Right atrium auricular region (tissue), 2 donors: ENCODE results near the gene SAMD4A. TPM values are rescaled to one million over a fixed set of nuclear protein-coding genes. Genes with fewer than 3 reads are reported as not detected.

Source experiments
- DNase-seq: peaks from one replicate; pipeline ENCODE4 v3.0.0-alpha.2; 2019; ENCODE audit warnings: low spot score
- H3K27ac ChIP-seq, 2 donors: fragments of 200-600 bp; sonication (generic); 1 replicate in 1 of 2; 2 replicates in 1 of 2; pipeline ENCODE4 v1.5.1; 2016 to 2019
- H3K27me3 ChIP-seq, 2 donors: fragments of 200-600 bp; sonication (generic); one replicate each; pipeline versions ENCODE4 v1.5.1 to v1.6.0; 2017 to 2019
- H3K36me3 ChIP-seq: fragments of 200-600 bp; sonication (generic); one replicate; pipeline ENCODE4 v1.5.1; 2016
- H3K4me1 ChIP-seq, 2 donors: fragments of 200-600 bp; sonication (generic); one replicate each; pipeline versions ENCODE4 v1.5.1 to v1.6.0; 2017 to 2019
- H3K4me3 ChIP-seq, 2 donors: fragments of 200-600 bp; sonication (generic); 1 replicate in 1 of 2; 2 replicates in 1 of 2; pipeline ENCODE4 v1.5.1; 2017 to 2019; ENCODE audit warnings: mild to moderate bottlenecking in 1 of 2, moderate library complexity in 1 of 2
- H3K9me3 ChIP-seq, 2 donors: fragments of 200-600 bp; sonication (generic); one replicate each; pipeline ENCODE4 v1.5.1; 2019
- total RNA-seq, 2 donors: library from RNA; depleted of rRNA; stranded (reverse); fragments of >200 nt; gene quantifications; one replicate each; pipeline ENCODE4 v1.1.0, GENCODE V29; 2016
- TF ChIP-seq, protein P1 (sequence below), 2 donors: fragments of 200-600 bp; sonication (generic); IDR thresholded peaks; one replicate each; pipeline ENCODE4 v1.5.1; 2019; ENCODE audit warnings: antibody characterized with exemption in 2 of 2

The SAMD4A gene, protein sequence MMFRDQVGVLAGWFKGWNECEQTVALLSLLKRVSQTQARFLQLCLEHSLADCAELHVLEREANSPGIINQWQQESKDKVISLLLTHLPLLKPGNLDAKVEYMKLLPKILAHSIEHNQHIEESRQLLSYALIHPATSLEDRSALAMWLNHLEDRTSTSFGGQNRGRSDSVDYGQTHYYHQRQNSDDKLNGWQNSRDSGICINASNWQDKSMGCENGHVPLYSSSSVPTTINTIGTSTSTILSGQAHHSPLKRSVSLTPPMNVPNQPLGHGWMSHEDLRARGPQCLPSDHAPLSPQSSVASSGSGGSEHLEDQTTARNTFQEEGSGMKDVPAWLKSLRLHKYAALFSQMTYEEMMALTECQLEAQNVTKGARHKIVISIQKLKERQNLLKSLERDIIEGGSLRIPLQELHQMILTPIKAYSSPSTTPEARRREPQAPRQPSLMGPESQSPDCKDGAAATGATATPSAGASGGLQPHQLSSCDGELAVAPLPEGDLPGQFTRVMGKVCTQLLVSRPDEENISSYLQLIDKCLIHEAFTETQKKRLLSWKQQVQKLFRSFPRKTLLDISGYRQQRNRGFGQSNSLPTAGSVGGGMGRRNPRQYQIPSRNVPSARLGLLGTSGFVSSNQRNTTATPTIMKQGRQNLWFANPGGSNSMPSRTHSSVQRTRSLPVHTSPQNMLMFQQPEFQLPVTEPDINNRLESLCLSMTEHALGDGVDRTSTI
- total RNA-seq = 100 to 1,000 TPM in 1 of 2 donors, 10 to 100 TPM in 1; 74.5 to 102 TPM

DNA sequence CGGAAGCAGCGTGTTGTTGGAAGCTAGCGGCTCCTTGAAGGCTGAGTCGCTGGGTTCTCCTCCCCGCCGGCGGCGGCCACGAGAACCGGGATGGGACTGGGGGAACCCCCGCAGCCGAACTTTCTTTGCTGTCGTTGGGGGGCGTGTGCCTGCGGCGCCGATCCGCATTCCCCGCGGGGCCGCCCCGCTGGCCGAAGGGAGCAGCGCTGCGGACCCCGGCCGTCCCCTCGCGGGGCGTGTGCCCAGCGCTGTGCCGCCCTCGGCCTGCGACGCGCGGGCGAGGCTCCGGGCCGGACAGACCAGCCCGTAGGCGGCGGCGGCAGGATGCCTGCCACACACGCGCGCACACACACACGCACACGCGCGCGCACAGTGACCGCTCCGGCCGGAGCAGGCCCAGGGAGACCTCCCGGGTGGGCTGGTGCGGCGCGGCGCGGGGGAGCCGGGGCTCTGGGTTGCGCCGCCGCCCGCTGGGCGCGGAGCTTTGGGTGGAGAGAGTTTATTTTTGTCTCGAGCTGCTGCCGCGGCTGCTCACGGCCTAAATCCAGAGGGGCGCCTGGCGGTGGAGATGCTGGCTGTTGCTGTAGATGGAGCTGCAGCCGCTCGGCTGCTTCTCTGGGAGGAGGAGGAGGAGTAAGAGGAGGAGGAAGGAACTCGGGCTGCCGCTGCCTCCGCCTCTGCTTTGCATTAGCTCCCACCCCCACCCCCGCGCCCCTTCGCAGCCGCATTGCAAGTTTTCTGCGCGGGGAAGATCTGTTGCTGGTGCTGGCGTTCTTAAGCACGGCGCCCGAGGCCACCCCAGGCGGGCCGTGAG, at the start of gene SAMD4A:
Gene SAMD4A (plus strand): TSS at position 719 of the 814 bp plus-strand sequence. CDS start 789 bp downstream, outside the sequence.
- DNase-seq = peak; percentile 85
- H3K4me3 ChIP-seq = peak within 1 kb of the TSS; percentile 72 to 76
- peak within 1 kb of the TSS; percentile 99 for H3K27ac ChIP-seq
- peaks cover 0 to 45% of the 10 kb centered on the region in 2 donors for H3K4me1 ChIP-seq
- H3K27me3 ChIP-seq = no peaks in the 10 kb centered on the region
- TF ChIP-seq, protein P1, sequence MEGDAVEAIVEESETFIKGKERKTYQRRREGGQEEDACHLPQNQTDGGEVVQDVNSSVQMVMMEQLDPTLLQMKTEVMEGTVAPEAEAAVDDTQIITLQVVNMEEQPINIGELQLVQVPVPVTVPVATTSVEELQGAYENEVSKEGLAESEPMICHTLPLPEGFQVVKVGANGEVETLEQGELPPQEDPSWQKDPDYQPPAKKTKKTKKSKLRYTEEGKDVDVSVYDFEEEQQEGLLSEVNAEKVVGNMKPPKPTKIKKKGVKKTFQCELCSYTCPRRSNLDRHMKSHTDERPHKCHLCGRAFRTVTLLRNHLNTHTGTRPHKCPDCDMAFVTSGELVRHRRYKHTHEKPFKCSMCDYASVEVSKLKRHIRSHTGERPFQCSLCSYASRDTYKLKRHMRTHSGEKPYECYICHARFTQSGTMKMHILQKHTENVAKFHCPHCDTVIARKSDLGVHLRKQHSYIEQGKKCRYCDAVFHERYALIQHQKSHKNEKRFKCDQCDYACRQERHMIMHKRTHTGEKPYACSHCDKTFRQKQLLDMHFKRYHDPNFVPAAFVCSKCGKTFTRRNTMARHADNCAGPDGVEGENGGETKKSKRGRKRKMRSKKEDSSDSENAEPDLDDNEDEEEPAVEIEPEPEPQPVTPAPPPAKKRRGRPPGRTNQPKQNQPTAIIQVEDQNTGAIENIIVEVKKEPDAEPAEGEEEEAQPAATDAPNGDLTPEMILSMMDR (IDR thresholded peaks at IDR 0.05) = peak in 1 of 2 donors; percentile 54
- H3K36me3 ChIP-seq = peaks cover 14% of the 10 kb centered on the region
- H3K9me3 ChIP-seq = no peaks in the 10 kb centered on the region

DNA sequence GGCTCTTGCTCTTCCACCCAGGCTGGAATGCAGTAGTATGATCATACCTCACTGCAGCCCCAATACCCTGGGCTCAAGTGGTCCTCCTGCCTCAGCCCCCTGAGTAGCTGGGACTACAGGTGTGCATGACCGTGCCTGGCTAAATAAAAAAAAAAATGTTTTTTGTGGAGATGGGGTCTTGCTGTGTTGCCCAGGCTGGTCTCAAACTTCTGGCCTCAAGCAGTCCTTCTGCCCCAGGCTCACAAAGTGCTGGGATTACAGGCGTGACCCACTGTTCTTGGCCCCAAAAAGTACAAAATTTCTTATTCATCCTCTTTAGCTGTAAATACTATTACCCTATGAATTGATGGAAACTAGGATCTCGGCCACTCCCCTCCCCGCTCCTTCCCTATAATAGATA, 42.5 kb upstream of the SAMD4A start:
- H3K36me3 ChIP-seq = peaks cover 40% of the 10 kb centered on the region

GRCh38 chr14:54528973-54529372, 38.0 kb upstream of the SAMD4A start:
- Histone ChIP-seq H3K27ac (no peak overlapping the region), H3K4me3 (no peak overlapping the region), H3K36me3 (peaks cover 28% of the 10 kb centered on the region), H3K9me3 (no peaks in the 10 kb centered on the region), H3K4me1 (peaks cover 0 to 4% of the 10 kb centered on the region in 2 donors), H3K27me3 (no peaks in the 10 kb centered on the region)
- no peak for DNase-seq
- TF ChIP-seq, protein P1 (IDR thresholded peaks at IDR 0.05) = no peak

More for the DNA sequence above, 42.5 kb upstream of the SAMD4A start:
- Histone ChIP-seq H3K9me3 (no peaks in the 10 kb centered on the region), H3K4me1 (no peaks in the 10 kb centered on the region), H3K4me3 (no peak overlapping the region), H3K27ac (no peak overlapping the region), H3K27me3 (no peaks in the 10 kb centered on the region)
- DNase-seq = no peak
- TF ChIP-seq, protein P1 (IDR thresholded peaks at IDR 0.05) = no peak

DNA sequence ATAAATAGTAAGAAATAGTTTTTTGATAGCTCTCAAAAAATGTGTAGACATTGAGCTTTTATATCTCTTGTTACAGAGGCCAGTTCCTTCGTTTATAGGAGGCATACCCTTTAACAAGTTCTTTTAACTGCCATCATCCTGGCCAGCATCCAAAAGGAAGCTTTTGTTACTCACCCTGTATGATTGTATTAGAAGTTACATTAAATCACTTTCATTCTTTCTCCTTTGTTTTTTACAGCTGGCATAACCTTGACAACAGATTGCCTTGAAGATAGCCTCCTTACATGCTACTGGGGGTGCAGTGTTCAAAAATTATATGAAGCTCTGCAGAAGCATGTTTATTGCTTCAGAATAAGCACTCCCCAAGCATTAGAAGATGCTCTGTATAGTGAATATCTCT, 37.1 kb upstream of the SAMD4A start:
- Histone ChIP-seq H3K9me3 (no peaks in the 10 kb centered on the region), H3K4me1 (peaks cover 0 to 4% of the 10 kb centered on the region in 2 donors), H3K27me3 (no peaks in the 10 kb centered on the region), H3K36me3 (peaks cover 20% of the 10 kb centered on the region), H3K4me3 (no peak overlapping the region), H3K27ac (no peak overlapping the region)
- TF ChIP-seq, protein P1 (IDR thresholded peaks at IDR 0.05) = no peak
- no peak for DNase-seq

DNA sequence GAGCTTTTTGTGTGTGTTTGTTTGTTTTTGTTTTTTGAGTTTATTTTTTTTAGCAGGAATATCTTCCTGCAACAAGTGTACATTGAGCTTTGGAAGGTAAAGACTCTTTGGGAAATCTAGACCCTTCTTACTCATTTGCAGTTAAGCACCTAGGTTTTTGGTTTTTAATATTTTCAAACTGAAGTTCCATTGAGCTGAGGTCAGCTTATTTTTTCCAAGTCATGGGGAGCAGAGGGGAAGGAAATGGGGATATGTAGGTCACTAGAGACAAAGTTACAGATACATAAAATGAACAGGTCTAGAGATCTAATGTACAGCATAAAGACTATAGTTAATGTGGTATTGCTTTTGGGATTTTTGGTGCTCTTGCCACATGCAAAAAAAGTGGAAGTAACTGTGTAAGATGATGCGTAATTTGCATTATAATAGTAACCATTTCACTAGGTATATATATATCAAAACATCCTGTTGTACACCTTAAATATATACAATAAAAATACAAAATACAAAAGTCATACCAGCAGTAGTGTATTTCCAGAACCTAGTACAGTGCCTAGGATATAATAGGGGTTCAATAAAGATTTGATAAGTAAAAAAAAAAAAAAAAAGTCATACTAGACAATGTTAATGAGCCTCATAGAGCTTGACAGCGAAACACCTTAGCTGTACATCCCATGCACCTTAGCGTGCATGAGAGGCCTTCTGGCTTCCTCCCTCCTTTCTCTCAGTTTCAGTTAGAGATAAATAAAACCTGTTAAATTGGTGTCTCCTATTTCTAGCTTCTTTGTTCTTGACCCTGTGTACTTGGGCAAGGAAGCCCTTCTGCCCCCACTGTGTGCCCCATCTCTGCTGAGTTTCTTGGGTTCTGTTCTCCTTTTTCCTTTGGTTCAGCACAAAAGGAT, 34.6 kb upstream of the SAMD4A start:
- TF ChIP-seq, protein P1 (IDR thresholded peaks at IDR 0.05) = no peak

More for the DNA sequence above, 34.6 kb upstream of the SAMD4A start:
- DNase-seq = no peak
- Histone ChIP-seq H3K9me3 (no peaks in the 10 kb centered on the region), H3K36me3 (peaks cover 9% of the 10 kb centered on the region), H3K4me1 (peaks cover 0 to 11% of the 10 kb centered on the region in 2 donors), H3K27ac (no peak overlapping the region), H3K27me3 (no peaks in the 10 kb centered on the region), H3K4me3 (no peak overlapping the region)
